SK-N-SH (cell line): ENCODE data around the gene RICTOR. TPM values are rescaled to one million over a fixed set of nuclear protein-coding genes. Genes with fewer than 3 reads are reported as not detected.

ENCODE experiments used
- CTCF ChIA-PET: fragments of 300-600, 350-600 bp; formaldehyde crosslinking; extraction: SDS; loops from one replicate; lab custom pipeline; 2021; lab: Yijun Ruan, JAX
- POLR2A ChIA-PET: fragments of 350-600 bp; sonication (Branson Sonifier 250); formaldehyde crosslinking; extraction: SDS; loops from one replicate; lab custom pipeline; 2020; ENCODE audit warnings: antibody characterized with exemption, inconsistent platforms; lab: Yijun Ruan, JAX
- DNase-seq: peaks from one replicate; pipeline ENCODE4 v3.0.0; 2012
- H2AFZ ChIP-seq: fragments of 200-600 bp; sonication (generic); 2 replicates; pipeline ENCODE4 v1.8.1; 2016; ENCODE audit warnings: antibody characterized with exemption, mild to moderate bottlenecking, low read depth
- H3F3A ChIP-seq: fragments of 200-600 bp; sonication (generic); replicated peaks from 2 replicates; pipeline ENCODE3; 2016; ENCODE audit warnings: antibody characterized with exemption, mild to moderate bottlenecking; ENCODE audit not compliant: insufficient read depth
- H3K27ac ChIP-seq, 2 experiments: fragments of 200-500 bp in 1 of 2; fragments of 200-600 bp in 1 of 2; sonication (Bioruptor generic) in 1 of 2; sonication (generic), shearing (Covaris generic) in 1 of 2; 2 replicates each; pipeline versions ENCODE4 v1.5.1 to v1.6.1; 2014 to 2016; ENCODE audit warnings: low read depth in 2 of 2, inconsistent platforms in 1 of 2, low read length in 1 of 2, mild to moderate bottlenecking in 1 of 2, mixed read lengths in 1 of 2
- H3K27me3 ChIP-seq: fragments of 200-600 bp; sonication (generic), shearing (Covaris generic); 2 replicates; pipeline ENCODE4 v1.6.1; 2016; ENCODE audit warnings: mixed run types; ENCODE audit not compliant: insufficient read depth
- H3K36me3 ChIP-seq, 2 experiments: fragments of 200-500 bp in 1 of 2; fragments of 200-600 bp in 1 of 2; sonication (Bioruptor generic) in 1 of 2; sonication (generic) in 1 of 2; replicated peaks in 1 of 2; 2 replicates each; pipeline versions ENCODE3 to v1.5.1; 2014 to 2016; ENCODE audit warnings: low read length in 1 of 2, mild to moderate bottlenecking in 1 of 2; ENCODE audit not compliant: insufficient read depth in 2 of 2, control insufficient read depth in 1 of 2
- H3K4me1 ChIP-seq, 2 experiments: fragments of 200-500 bp in 1 of 2; fragments of 200-600 bp in 1 of 2; sonication (Bioruptor generic) in 1 of 2; sonication (generic), shearing (Covaris generic) in 1 of 2; 2 replicates each; pipeline versions ENCODE4 v1.5.1 to v1.6.1; 2014 to 2016; ENCODE audit warnings: low read depth in 1 of 2, low read length in 1 of 2, mixed run types in 1 of 2; ENCODE audit not compliant: insufficient read depth in 2 of 2, control insufficient read depth in 1 of 2
- H3K4me2 ChIP-seq: fragments of 200-600 bp; sonication (generic), shearing (Covaris generic); 2 replicates; pipeline ENCODE4 v1.6.1; 2017; ENCODE audit warnings: mixed run types
- H3K4me3 ChIP-seq, 2 experiments: fragments of 200-500 bp in 1 of 2; fragments of 200-600 bp in 1 of 2; sonication (Bioruptor generic) in 1 of 2; sonication (generic), shearing (Covaris generic) in 1 of 2; 2 replicates each; pipeline versions ENCODE4 v1.5.1 to v1.8.1; 2014 to 2016; ENCODE audit warnings: low read depth in 2 of 2, inconsistent platforms in 1 of 2, low read length in 1 of 2, mild to moderate bottlenecking in 1 of 2, mixed read lengths in 1 of 2, moderate library complexity in 1 of 2
- H3K79me2 ChIP-seq: fragments of 200-600 bp; sonication (generic); 2 replicates; pipeline ENCODE4 v1.8.1; 2017; ENCODE audit warnings: mild to moderate bottlenecking; ENCODE audit not compliant: insufficient read depth
- H3K9ac ChIP-seq: fragments of 200-600 bp; sonication (generic); 2 replicates; pipeline ENCODE4 v1.6.1; 2017; ENCODE audit warnings: mixed run types
- H3K9me2 ChIP-seq: fragments of 200-600 bp; sonication (generic); 2 replicates; pipeline ENCODE4 v1.6.1; 2017; ENCODE audit warnings: mixed run types
- H3K9me3 ChIP-seq: fragments of 200-600 bp; sonication (generic); 2 replicates; pipeline ENCODE4 v1.6.1; 2017; ENCODE audit warnings: mixed run types, mild to moderate bottlenecking, moderate library complexity
- H4K20me1 ChIP-seq: fragments of 200-600 bp; sonication (generic); 2 replicates; pipeline ENCODE4 v1.6.1; 2017; ENCODE audit warnings: mild to moderate bottlenecking, mixed run types; ENCODE audit not compliant: insufficient read depth
- CHD2 ChIP-seq: fragments of 150-350 bp; IDR thresholded peaks from 2 replicates; pipeline ENCODE4 v1.6.1; 2018; ENCODE audit warnings: low read length; ENCODE audit not compliant: partially characterized antibody
- CTCF ChIP-seq: fragments of 200-600 bp; sonication (generic); IDR thresholded peaks from 2 replicates; pipeline ENCODE4 v1.6.1; 2017; ENCODE audit warnings: antibody characterized with exemption, mild to moderate bottlenecking, moderate library complexity
- EP300 ChIP-seq, 2 experiments: IDR thresholded peaks; 2 replicates each; pipeline versions ENCODE4 v1.4.0 to v1.6.1; 2012; ENCODE audit warnings: borderline replicate concordance in 1 of 2, low read depth in 1 of 2, low read length in 1 of 2
- IRF3 ChIP-seq: fragments of 150-350 bp; IDR thresholded peaks from 2 replicates; pipeline ENCODE4 v1.6.1; 2016; ENCODE audit warnings: mild to moderate bottlenecking, low read depth, low read length
- MAX ChIP-seq: IDR thresholded peaks from 2 replicates; pipeline ENCODE4 v1.4.0; 2012; ENCODE audit warnings: low read depth
- NRF1 ChIP-seq: IDR thresholded peaks from 2 replicates; pipeline ENCODE4 v1.6.1; 2012; ENCODE audit warnings: low read depth, mild to moderate bottlenecking, low read length
- RCOR1 ChIP-seq: fragments of 150-350 bp; IDR thresholded peaks from 2 replicates; pipeline ENCODE4 v1.6.1; 2017; ENCODE audit warnings: antibody characterized with exemption, low read length
- REST ChIP-seq: IDR thresholded peaks from 2 replicates; pipeline ENCODE4 v1.6.1; 2012; ENCODE audit warnings: mild to moderate bottlenecking, low read depth, low read length, moderate library complexity
- RXRA ChIP-seq: IDR thresholded peaks from 2 replicates; pipeline ENCODE4 v1.4.0; 2012; ENCODE audit warnings: low read depth, mild to moderate bottlenecking, borderline replicate concordance
- TEAD4 ChIP-seq: IDR thresholded peaks from 2 replicates; pipeline ENCODE4 v1.4.0; 2012; ENCODE audit warnings: mild to moderate bottlenecking, borderline replicate concordance; ENCODE audit not compliant: insufficient read depth
- USF2 ChIP-seq: fragments of 150-350 bp; IDR thresholded peaks from 2 replicates; pipeline ENCODE4 v1.6.1; 2017; ENCODE audit warnings: antibody characterized with exemption, low read length, low read depth, borderline replicate concordance
- YY1 ChIP-seq: IDR thresholded peaks from 2 replicates; pipeline ENCODE4 v1.4.0; 2012; ENCODE audit warnings: low read depth, mild to moderate bottlenecking
- ZBTB33 ChIP-seq: IDR thresholded peaks from 2 replicates; pipeline ENCODE4 v1.4.0; 2012; ENCODE audit warnings: low read depth, borderline replicate concordance
- WGBS: methylation state at CpG from one replicate; pipeline ENCODE4 v1.1.6; 2017; ENCODE audit warnings: low lambda C conversion rate; 5-methylcytosine and 5-hydroxymethylcytosine counted together
- polyA plus RNA-seq, 3 experiments: library from polyadenylated mRNA; depleted of rRNA; stranded (reverse); fragments of >200 nt; gene quantifications; 2 replicates each; pipeline ENCODE4 v1.2.3, GENCODE V29; 2012

Gene RICTOR
- polyA plus RNA-seq, 1 of the 3 experiments (the other 2 are of a cell fraction) = 1.6 TPM

- no peaks in the 10 kb centered on the region for H4K20me1 ChIP-seq
- TF ChIP-seq RXRA (no peak), CTCF (no peak), RCOR1 (no peak), EP300 (IDR thresholded peaks at IDR 0.05; ENCODE audit: borderline replicate concordance in 1 of 2, low read depth in 1 of 2, low read length in 1 of 2) (no peak), USF2 (no peak), ZBTB33 (no peak), YY1 (no peak), CHD2 (no peak), MAX (no peak), REST (no peak), IRF3 (no peak), TEAD4 (no peak), NRF1 (no peak)
- H3K79me2 ChIP-seq = peaks cover 12% of the 10 kb centered on the region; the same call in 1 of the 2 replicates
- H3K4me3 ChIP-seq = no peak overlapping the region
- peaks cover 6% of the 10 kb centered on the region for H3F3A ChIP-seq
- no peak for DNase-seq
- no peak overlapping the region for H3K9ac ChIP-seq
- 98% methylated on average over 1 of the region's 1 CpG for WGBS
- no peak overlapping the region for H3K27ac ChIP-seq
- peaks cover 0 to 29% of the 10 kb centered on the region in 2 experiments for H3K36me3 ChIP-seq
- H3K9me3 ChIP-seq = no peaks in the 10 kb centered on the region
- no peaks in the 10 kb centered on the region for H3K27me3 ChIP-seq
- ChIA-PET POLR2A (no interaction called here), CTCF (no interaction called here)
- H2AFZ ChIP-seq = no peak overlapping the region
- H3K4me1 ChIP-seq = 0 out of 4 replicates have a peak, but pooled peaks cover 0 to 4% of the 10 kb centered on the region in 2 experiments
- H3K4me2 ChIP-seq = no peak overlapping the region
- no peaks in the 10 kb centered on the region for H3K9me2 ChIP-seq
These were observed 64.9 kb downstream of the RICTOR start for GRCh38 chr5:39009280-39009679.
